Mesenchymal stem cell (in vitro differentiated cells and primary cell): ENCODE results near the gene ALDH16A1.
A peak's percentile ranks its signal among the peaks of the same experiment; 100 is the strongest.

Experiments used
- DNase-seq: peaks from one replicate; pipeline ENCODE4 v3.0.0-alpha.2; 2013
- H2AFZ ChIP-seq: one replicate; pipeline ENCODE4 v1.6.1; 2013; ENCODE audit warnings: low read depth, mild to moderate bottlenecking, control low read depth, inconsistent platforms, low read length, moderate library complexity
- H2AK5ac ChIP-seq: 2 replicates; pipeline ENCODE4 v1.6.1; 2013; ENCODE audit warnings: low read length, moderate library complexity, mild to moderate bottlenecking, inconsistent platforms; ENCODE audit not compliant: severe bottlenecking
- H2BK120ac ChIP-seq: one replicate; pipeline ENCODE4 v1.6.1; 2013; ENCODE audit warnings: low read depth, mild to moderate bottlenecking, inconsistent platforms, low read length, moderate library complexity
- H2BK12ac ChIP-seq, 2 experiments: one replicate each; pipeline ENCODE4 v1.6.1; 2013; ENCODE audit warnings: inconsistent platforms in 2 of 2, low read length in 2 of 2, mild to moderate bottlenecking in 2 of 2, moderate library complexity in 2 of 2, control low read depth in 1 of 2
- H2BK15ac ChIP-seq: one replicate; pipeline ENCODE4 v1.6.1; 2013; ENCODE audit warnings: mild to moderate bottlenecking, low read depth, inconsistent platforms; ENCODE audit not compliant: poor library complexity, severe bottlenecking
- H2BK5ac ChIP-seq: 2 replicates; pipeline ENCODE4 v1.6.1; 2013; ENCODE audit warnings: low read depth, mild to moderate bottlenecking, low read length, control low read depth, inconsistent platforms; ENCODE audit not compliant: poor library complexity, severe bottlenecking
- H3K14ac ChIP-seq, 2 experiments: one replicate each; pipeline ENCODE4 v1.6.1; 2013; ENCODE audit warnings: inconsistent platforms in 2 of 2, low read length in 2 of 2, control low read depth in 1 of 2, mild to moderate bottlenecking in 1 of 2, moderate library complexity in 1 of 2
- H3K18ac ChIP-seq, 2 experiments: one replicate each; pipeline ENCODE4 v1.6.1; 2013; ENCODE audit warnings: inconsistent platforms in 2 of 2, low read length in 2 of 2, control low read depth in 1 of 2, low read depth in 1 of 2, mild to moderate bottlenecking in 1 of 2
- H3K23ac ChIP-seq, 2 experiments: one replicate each; pipeline ENCODE4 v1.6.1; 2013; ENCODE audit warnings: inconsistent platforms in 2 of 2, low read length in 2 of 2, mild to moderate bottlenecking in 2 of 2, moderate library complexity in 2 of 2, control low read depth in 1 of 2
- H3K27ac ChIP-seq: 2 replicates; pipeline ENCODE4 v1.5.1; 2013; ENCODE audit warnings: mild to moderate bottlenecking, moderate library complexity, low read length, control low read depth, inconsistent platforms; ENCODE audit not compliant: poor library complexity, severe bottlenecking
- H3K27me3 ChIP-seq, 2 experiments: 2 replicates each; pipeline versions ENCODE4 v1.6.1 to v1.7.0; 2013; ENCODE audit warnings: low read length in 2 of 2, mild to moderate bottlenecking in 2 of 2, moderate library complexity in 2 of 2, control low read depth in 1 of 2, inconsistent platforms in 1 of 2; ENCODE audit not compliant: control insufficient read depth in 1 of 2, insufficient read depth in 1 of 2
- H3K36me3 ChIP-seq, 2 experiments: 2 replicates each; pipeline versions ENCODE4 v1.6.1 to v1.7.0; 2013; ENCODE audit warnings: low read length in 2 of 2, control low read depth in 1 of 2, inconsistent platforms in 1 of 2, low read depth in 1 of 2, mild to moderate bottlenecking in 1 of 2; ENCODE audit not compliant: insufficient read depth in 2 of 2, control insufficient read depth in 1 of 2
- H3K4ac ChIP-seq, 2 experiments: one replicate each; pipeline ENCODE4 v1.6.1; 2013; ENCODE audit warnings: inconsistent platforms in 2 of 2, low read length in 2 of 2, mild to moderate bottlenecking in 2 of 2, moderate library complexity in 2 of 2, control low read depth in 1 of 2, low read depth in 1 of 2
- H3K4me1 ChIP-seq: 2 replicates; pipeline ENCODE4 v1.6.1; 2013; ENCODE audit warnings: low read depth, low read length, control low read depth; ENCODE audit not compliant: control insufficient read depth, insufficient read depth
- H3K4me2 ChIP-seq: 2 replicates; pipeline ENCODE4 v1.6.1; 2013; ENCODE audit warnings: low read length, mild to moderate bottlenecking, inconsistent platforms; ENCODE audit not compliant: poor library complexity, severe bottlenecking
- H3K4me3 ChIP-seq, 2 experiments: 2 replicates each; pipeline versions ENCODE4 v1.5.1 to v1.7.0; 2013; ENCODE audit warnings: low read length in 2 of 2, mild to moderate bottlenecking in 2 of 2, control low read depth in 1 of 2, low read depth in 1 of 2; ENCODE audit not compliant: insufficient read depth in 1 of 2
- H3K79me1 ChIP-seq: replicated peaks from 2 replicates; pipeline ENCODE4 v1.6.1; 2013; ENCODE audit warnings: mild to moderate bottlenecking, control low read depth, low read length, inconsistent platforms; ENCODE audit not compliant: poor library complexity, severe bottlenecking
- H3K9ac ChIP-seq: 2 replicates; pipeline ENCODE4 v1.7.0; 2013; ENCODE audit warnings: mild to moderate bottlenecking, low read length, moderate library complexity
- H3K9me3 ChIP-seq: 2 replicates; pipeline ENCODE4 v1.7.0; 2013; ENCODE audit warnings: mild to moderate bottlenecking, low read length; ENCODE audit not compliant: control insufficient read depth
- H4K8ac ChIP-seq: one replicate; pipeline ENCODE4 v1.6.1; 2013; ENCODE audit warnings: inconsistent platforms, mild to moderate bottlenecking, low read length, moderate library complexity
- H4K91ac ChIP-seq: one replicate; pipeline ENCODE4 v1.6.1; 2013; ENCODE audit warnings: mild to moderate bottlenecking, low read length, inconsistent platforms
- WGBS: methylation state at CpG from one replicate; pipeline ENCODE4 v1.1.7; 2013; ENCODE audit warnings: mixed read lengths; 5-methylcytosine and 5-hydroxymethylcytosine counted together

ALDH16A1 gene

GRCh38 chr19:49425178-49425577 lies 27.8 kb upstream of the ALDH16A1 start, which contains the start of gene GFY:
Gene GFY (plus strand): TSS chr19:49425388. CDS start chr19:49426431, 1,043 bp downstream.
- H3K9me3 ChIP-seq = no peaks in the 10 kb centered on the region
- H4K91ac ChIP-seq = no peak within 1 kb of the TSS
- H3K23ac ChIP-seq = no peak within 1 kb of the TSS
- WGBS = 42% methylated on average over 7 of the region's 7 CpGs
- H3K79me1 ChIP-seq = no peaks in the 10 kb centered on the region
- no peak for DNase-seq
- H2BK12ac ChIP-seq = no peak within 1 kb of the TSS
- no peak within 1 kb of the TSS for H3K18ac ChIP-seq
- no peak within 1 kb of the TSS for H2AFZ ChIP-seq
- no peak within 1 kb of the TSS for H3K4me3 ChIP-seq
- no peak within 1 kb of the TSS for H4K8ac ChIP-seq
- no peak within 1 kb of the TSS for H2AK5ac ChIP-seq
- H3K14ac ChIP-seq = no peak within 1 kb of the TSS
- peaks cover 22% of the 10 kb centered on the region for H3K4me1 ChIP-seq
- no peak within 1 kb of the TSS for H3K9ac ChIP-seq
- no peaks in the 10 kb centered on the region for H3K36me3 ChIP-seq
- H2BK15ac ChIP-seq = no peak within 1 kb of the TSS
- no peak within 1 kb of the TSS for H3K4me2 ChIP-seq
- H2BK5ac ChIP-seq = no peak within 1 kb of the TSS
- no peak within 1 kb of the TSS for H3K27ac ChIP-seq
- H3K4ac ChIP-seq = no peak within 1 kb of the TSS
- no peak within 1 kb of the TSS for H2BK120ac ChIP-seq
- peaks cover 95 to 100% of the 10 kb centered on the region in 2 experiments for H3K27me3 ChIP-seq

- Histone ChIP-seq H4K8ac (no peak overlapping the region), H2AFZ (no peak overlapping the region), H3K4me2 (no peak overlapping the region), H2AK5ac (no peak overlapping the region), H3K4me1 (peaks cover 22% of the 10 kb centered on the region), H2BK120ac (no peak overlapping the region), H3K27me3 (peaks cover 95 to 100% of the 10 kb centered on the region in 2 experiments), H3K27ac (no peak overlapping the region), H3K9me3 (no peaks in the 10 kb centered on the region), H3K9ac (no peak overlapping the region), H3K79me1 (no peaks in the 10 kb centered on the region), H3K4me3 (no peak overlapping the region), H3K36me3 (no peaks in the 10 kb centered on the region), H2BK15ac (no peak overlapping the region), H3K4ac (no peak overlapping the region), H4K91ac (no peak overlapping the region), H3K23ac (no peak overlapping the region), H2BK12ac (no peak overlapping the region), H3K14ac (no peak overlapping the region), H3K18ac (no peak overlapping the region), H2BK5ac (no peak overlapping the region)
- DNase-seq = no peak
- whole genome bisulfite sequencing = 7% methylated on average over 30 of the region's 30 CpGs
Measured at GRCh38 chr19:49425922-49426592, 27.0 kb upstream of the ALDH16A1 start.

GRCh38 chr19:49427339-49427738 lies 25.7 kb upstream of the ALDH16A1 start:
- H3K79me1 ChIP-seq = no peaks in the 10 kb centered on the region
- 86% methylated on average over 12 of the region's 12 CpGs for WGBS
- no peaks in the 10 kb centered on the region for H3K36me3 ChIP-seq
- no peak overlapping the region for H4K8ac ChIP-seq
- H3K4me3 ChIP-seq = no peak overlapping the region
- no peak overlapping the region for H4K91ac ChIP-seq
- no peak overlapping the region for H3K4ac ChIP-seq
- no peak overlapping the region for H3K9ac ChIP-seq
- no peak overlapping the region for H2AFZ ChIP-seq
- H3K23ac ChIP-seq = no peak overlapping the region
- no peak overlapping the region for H3K14ac ChIP-seq
- no peak overlapping the region for H2AK5ac ChIP-seq
- no peak overlapping the region for H3K18ac ChIP-seq
- peaks cover 88 to 96% of the 10 kb centered on the region in 2 experiments for H3K27me3 ChIP-seq
- H3K4me2 ChIP-seq = no peak overlapping the region
- no peak overlapping the region for H3K27ac ChIP-seq
- no peak for DNase-seq
- no peak overlapping the region for H2BK120ac ChIP-seq
- no peak overlapping the region for H2BK12ac ChIP-seq
- H3K4me1 ChIP-seq = peaks cover 18% of the 10 kb centered on the region
- no peak overlapping the region for H2BK5ac ChIP-seq
- no peaks in the 10 kb centered on the region for H3K9me3 ChIP-seq
- no peak overlapping the region for H2BK15ac ChIP-seq

- 2% methylated on average over 44 of the region's 45 CpGs for WGBS
- H3K79me1 ChIP-seq = no peaks in the 10 kb centered on the region
- H2BK5ac ChIP-seq = no peak overlapping the region
- no peak overlapping the region for H4K8ac ChIP-seq
- H3K14ac ChIP-seq = no peak overlapping the region
- H2AFZ ChIP-seq = no peak overlapping the region
- H3K4me2 ChIP-seq = peak overlapping the region; percentile 64
- H3K4me3 ChIP-seq = no peak overlapping the region
- no peak overlapping the region for H3K18ac ChIP-seq
- H2AK5ac ChIP-seq = no peak overlapping the region
- peaks cover 14% of the 10 kb centered on the region for H3K4me1 ChIP-seq
- no peaks in the 10 kb centered on the region for H3K36me3 ChIP-seq
- H3K9ac ChIP-seq = no peak overlapping the region
- peaks cover 81 to 96% of the 10 kb centered on the region in 2 experiments for H3K27me3 ChIP-seq
- no peaks in the 10 kb centered on the region for H3K9me3 ChIP-seq
- no peak overlapping the region for H3K23ac ChIP-seq
- no peak for DNase-seq
- no peak overlapping the region for H3K27ac ChIP-seq
- no peak overlapping the region for H3K4ac ChIP-seq
- H2BK120ac ChIP-seq = no peak overlapping the region
- H4K91ac ChIP-seq = no peak overlapping the region
- no peak overlapping the region for H2BK12ac ChIP-seq
- H2BK15ac ChIP-seq = no peak overlapping the region
Measured at GRCh38 chr19:49427855-49428546, 25.0 kb upstream of the ALDH16A1 start.
